Stimulated activated CD4-positive, alpha-beta T cell treated with anti-CD3 and anti-CD28 coated beads, Interleukin-15, amount 100 ng/mL, for 48 hours (primary cell): Measurements from ENCODE around the gene CNTNAP4.

Source experiments
- DNase-seq, 2 donors: peaks; one replicate each; pipeline ENCODE4 v3.0.0-alpha.2; 2020; ENCODE audit warnings: low read depth in 2 of 2

The CNTNAP4 gene

DNA sequence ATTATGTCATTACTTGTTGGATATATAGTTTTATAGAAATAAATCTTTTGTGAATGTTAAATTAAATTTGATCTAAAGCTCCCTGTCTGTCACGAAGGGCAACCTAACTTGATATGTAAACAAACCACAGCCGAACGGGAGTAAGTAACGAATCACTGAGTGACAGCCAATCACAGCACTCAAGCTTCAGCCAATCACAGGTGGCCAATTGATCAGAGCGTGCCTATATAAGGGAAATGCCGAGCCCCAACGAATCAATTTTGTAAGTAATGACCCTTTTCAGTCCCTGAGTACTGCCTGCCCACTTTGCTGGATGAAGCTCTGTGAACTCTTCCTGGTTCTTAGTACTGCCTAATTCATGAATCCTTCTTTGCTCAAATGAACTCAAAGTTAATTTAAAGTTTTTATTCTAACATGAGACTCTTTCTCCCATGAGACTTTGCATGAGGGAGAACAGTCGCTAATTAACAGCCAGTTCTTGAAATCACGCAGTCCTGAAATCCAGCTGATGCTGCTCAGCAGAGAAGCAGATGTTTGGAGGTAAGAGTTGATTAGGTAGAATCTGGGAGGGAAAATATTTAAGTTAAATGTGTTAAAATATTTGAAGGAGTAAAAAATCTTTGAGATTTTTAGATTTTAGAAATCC is 302.2 kb downstream of the CNTNAP4 start:
- DNase-seq = no peak

DNA sequence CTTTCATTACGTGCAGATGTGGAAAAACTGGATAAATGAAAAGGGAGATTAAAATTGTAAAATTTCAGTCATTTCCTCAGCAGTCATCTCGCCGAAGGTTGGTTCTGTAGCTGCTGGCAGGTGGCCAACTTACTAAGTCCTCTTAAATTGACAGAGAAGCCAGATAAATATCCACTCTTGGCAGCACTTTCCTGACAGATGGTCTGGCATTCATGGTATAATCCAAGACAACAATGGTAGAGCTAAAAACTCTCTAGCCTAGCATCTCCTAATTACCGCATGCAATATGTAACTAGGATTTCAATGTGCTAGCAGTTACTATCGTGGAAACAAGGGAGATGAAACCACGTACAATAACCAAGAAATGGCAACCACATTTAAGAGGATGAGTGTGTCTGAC is 306.3 kb downstream of the CNTNAP4 start:
- DNase-seq = no peak

DNA sequence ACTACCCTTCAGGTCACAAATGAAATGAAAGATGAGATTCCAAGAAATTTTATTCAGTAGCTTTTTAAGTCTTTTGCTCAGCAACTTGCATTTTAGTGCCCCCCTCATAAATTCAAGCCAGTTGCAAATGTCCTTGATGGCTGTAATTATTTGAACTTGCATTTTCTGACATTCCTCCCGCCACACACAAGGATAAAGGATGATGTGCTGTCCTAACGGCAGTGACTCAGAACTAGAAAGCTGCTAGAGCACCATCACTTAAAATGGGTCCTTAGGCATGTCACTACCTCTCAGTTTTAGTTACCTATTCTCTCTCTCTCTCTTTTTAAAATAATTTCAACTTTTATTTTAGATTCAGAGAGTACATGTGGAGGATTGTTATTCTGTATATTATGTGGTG is 306.7 kb downstream of the CNTNAP4 start:
- no peak for DNase-seq

DNA sequence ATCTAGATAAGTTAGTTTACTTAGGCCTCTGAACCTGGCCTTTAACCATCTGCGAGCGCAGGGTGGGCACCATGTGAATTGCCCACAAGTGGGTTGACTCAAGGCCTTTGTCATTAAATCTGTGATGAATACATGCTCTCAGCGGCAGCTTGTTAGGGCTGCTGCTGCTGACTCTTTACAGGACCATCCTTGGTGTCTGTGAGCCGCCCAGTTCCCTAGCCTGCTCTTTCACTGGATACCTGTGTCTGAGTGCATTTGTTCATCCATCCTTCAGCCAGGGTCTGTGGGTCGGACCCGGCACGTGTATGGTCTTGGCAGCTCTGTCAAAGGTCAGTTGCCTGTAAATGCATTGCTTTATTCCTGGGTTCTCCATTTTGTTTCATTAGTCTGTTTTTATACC is 321.3 kb downstream of the CNTNAP4 start:
- no peak for DNase-seq

DNA sequence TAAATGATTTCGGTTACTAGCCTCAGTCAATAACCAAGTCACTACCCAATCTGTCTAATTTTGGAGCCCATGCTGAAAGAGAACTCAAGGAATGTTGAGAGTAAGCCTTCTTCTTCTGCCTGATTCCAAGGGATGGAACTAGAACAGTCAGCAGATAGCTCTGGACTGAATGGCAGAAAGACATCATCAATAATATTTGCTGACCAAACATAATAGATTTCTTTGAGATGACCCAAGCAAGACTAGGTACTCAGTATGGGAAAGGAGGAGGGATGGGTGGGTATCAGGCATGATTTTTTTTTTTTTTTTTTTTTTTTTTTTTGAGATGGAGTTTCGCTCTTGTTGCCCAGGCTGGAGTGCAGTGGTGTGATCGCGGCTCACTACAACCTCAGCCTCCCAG is 330.1 kb downstream of the CNTNAP4 start:
- DNase-seq = no peak
